Stimulated activated CD4-positive, alpha-beta T cell treated with anti-CD3 and anti-CD28 coated beads, Interleukin-4, amount 100 ng/mL, for 4 hours (primary cell): Measurements from ENCODE around the gene STXBP5.
"Not testable (repeated sequence)": the region's sequence is repeated elsewhere in the genome, so short reads cannot be mapped to it uniquely, and the experiment has no call there.

Experiments
- DNase-seq, 2 experiments: peaks; one replicate each; pipeline ENCODE4 v3.0.0-alpha.2; 2020

Gene STXBP5

GRCh38 chr6:147251072-147251471 lies 46.9 kb downstream of the STXBP5 start:
- no peak for DNase-seq

GRCh38 chr6:147254929-147255473 lies 50.8 kb downstream of the STXBP5 start:
- DNase-seq = not testable (repeated sequence)

- no peak for DNase-seq
These were observed 51.9 kb downstream of the STXBP5 start for GRCh38 chr6:147255948-147256674.

GRCh38 chr6:147257760-147258159 lies 53.5 kb downstream of the STXBP5 start:
- DNase-seq = no peak

GRCh38 chr6:147260091-147260490 lies 55.9 kb downstream of the STXBP5 start:
- no peak for DNase-seq

GRCh38 chr6:147262946-147263345 lies 58.7 kb downstream of the STXBP5 start:
- DNase-seq = no peak

GRCh38 chr6:147266821-147267220 lies 62.6 kb downstream of the STXBP5 start:
- DNase-seq = no peak

GRCh38 chr6:147267658-147268057 lies 63.4 kb downstream of the STXBP5 start:
- DNase-seq = no peak

GRCh38 chr6:147268254-147268653 lies 64.0 kb downstream of the STXBP5 start:
- DNase-seq = no peak

GRCh38 chr6:147274012-147274411 lies 69.8 kb downstream of the STXBP5 start:
- no peak for DNase-seq

GRCh38 chr6:147274776-147275175 lies 70.6 kb downstream of the STXBP5 start:
- no peak for DNase-seq

- no peak for DNase-seq
These were observed 74.7 kb downstream of the STXBP5 start for GRCh38 chr6:147278891-147279290.

- DNase-seq = no peak
These were observed 75.2 kb downstream of the STXBP5 start for GRCh38 chr6:147279427-147279826.

- no peak for DNase-seq
These were observed 77.8 kb downstream of the STXBP5 start for GRCh38 chr6:147281895-147282565.

- DNase-seq = no peak
These were observed 78.3 kb downstream of the STXBP5 start for GRCh38 chr6:147282566-147282959.

- no peak for DNase-seq
These were observed 79.2 kb downstream of the STXBP5 start for GRCh38 chr6:147283460-147283859.

- no peak for DNase-seq
These were observed 81.1 kb downstream of the STXBP5 start for GRCh38 chr6:147285087-147285855.

- no peak for DNase-seq
These were observed 83.7 kb downstream of the STXBP5 start for GRCh38 chr6:147287869-147288271.

GRCh38 chr6:147297124-147297523 lies 92.9 kb downstream of the STXBP5 start:
- no peak for DNase-seq

- DNase-seq = no peak
These were observed 93.6 kb downstream of the STXBP5 start for GRCh38 chr6:147297663-147298316.

- no peak for DNase-seq
These were observed 94.2 kb downstream of the STXBP5 start for GRCh38 chr6:147298461-147298860.

GRCh38 chr6:147299035-147299434 lies 94.8 kb downstream of the STXBP5 start:
- no peak for DNase-seq

GRCh38 chr6:147301070-147301469 lies 96.9 kb downstream of the STXBP5 start:
- DNase-seq = no peak
